Putamen (tissue), 1 donor: ENCODE results near the gene ALAS1.

Experiments
- DNase-seq: peaks from one replicate; pipeline ENCODE4 v3.0.0-alpha.2; 2016; ENCODE audit warnings: low spot score

Gene ALAS1

GRCh38 chr3:52234516-52235447, 36.8 kb downstream of the ALAS1 start:
- no peak for DNase-seq

- no peak for DNase-seq
Measured at GRCh38 chr3:52236424-52236886, 38.5 kb downstream of the ALAS1 start.

DNA sequence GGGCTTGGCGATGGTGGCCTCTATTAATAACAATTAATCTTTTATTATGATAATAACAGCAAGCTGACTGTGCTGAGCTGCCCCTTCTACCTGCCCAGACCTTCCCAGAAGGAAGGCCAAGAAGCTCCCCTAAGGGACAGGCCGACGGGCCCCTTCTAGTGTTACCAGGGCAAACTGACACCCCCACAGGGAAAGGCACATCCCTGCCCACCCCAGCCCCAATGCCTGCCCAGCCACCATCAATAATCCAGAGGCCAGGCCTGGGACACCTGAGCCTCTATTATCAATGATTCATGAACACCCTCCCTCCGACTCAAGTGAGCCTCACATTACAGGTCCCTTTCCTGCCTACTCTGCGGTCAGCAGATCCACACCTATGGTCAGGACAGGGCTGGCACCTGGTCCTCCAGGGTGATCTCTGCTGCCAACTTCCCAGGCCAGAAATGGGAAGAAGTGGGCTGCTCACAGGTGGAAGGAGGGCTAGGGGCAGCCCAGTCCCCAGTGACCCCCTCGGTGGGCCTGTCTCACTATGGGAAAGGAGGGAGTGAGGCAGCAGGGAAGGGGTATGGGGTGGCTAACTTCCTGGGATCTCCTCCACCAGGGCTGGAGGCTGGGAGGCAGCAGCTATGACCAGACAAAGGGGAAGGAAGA, 39.2 kb downstream of the ALAS1 start:
- no peak for DNase-seq

DNA sequence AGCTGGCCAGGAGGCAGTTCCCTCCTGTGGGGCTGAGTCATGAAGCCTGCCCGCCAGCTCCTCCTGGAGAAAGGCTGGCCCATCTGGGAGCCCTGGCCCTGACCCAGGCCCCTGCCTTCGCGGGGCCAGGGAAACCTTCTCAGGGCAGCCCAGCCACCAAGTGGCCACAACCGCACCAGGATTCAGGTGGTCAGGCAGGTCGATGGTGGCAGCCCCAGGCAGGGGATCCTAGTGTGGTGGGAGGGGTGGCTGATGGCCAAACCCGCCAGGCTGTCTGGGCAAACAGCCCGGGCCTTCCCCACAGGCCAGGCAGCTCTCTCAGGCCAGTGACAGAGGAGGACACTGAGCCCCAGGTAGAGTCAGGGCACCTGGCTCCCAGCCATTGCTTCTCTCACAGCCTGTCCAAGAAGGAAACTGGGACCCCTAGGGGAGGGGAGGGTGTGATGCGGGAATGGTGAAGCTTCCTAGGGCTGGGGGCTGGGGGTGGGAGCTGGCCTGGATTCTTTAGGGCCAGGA, 39.8 kb downstream of the ALAS1 start:
- DNase-seq = no peak

DNA sequence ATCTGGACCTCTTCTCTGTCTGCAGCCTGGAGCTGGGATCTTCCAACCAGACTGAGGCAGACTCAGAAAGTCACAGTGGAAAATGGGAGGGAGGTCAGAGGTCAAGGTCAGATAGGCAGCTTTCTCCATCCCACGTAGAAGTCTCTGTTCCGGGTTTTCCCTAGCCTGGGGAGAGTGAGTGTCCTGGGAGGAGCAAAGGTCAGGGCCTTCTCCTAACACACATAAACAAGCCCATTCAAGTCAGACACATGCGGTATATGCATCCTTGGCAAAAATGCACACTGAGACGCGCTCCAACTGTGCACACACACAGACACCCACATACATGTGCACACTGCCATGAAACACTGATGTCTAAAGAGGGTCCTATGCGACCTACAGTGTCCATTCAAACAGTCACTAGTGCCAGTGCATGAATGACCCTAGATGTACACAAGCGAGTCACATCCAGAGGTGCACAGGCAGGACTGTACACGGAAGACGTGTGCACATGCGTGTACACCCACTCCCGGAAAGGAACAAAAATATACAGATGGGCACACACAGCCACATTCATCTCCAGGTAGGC, 40.3 kb downstream of the ALAS1 start:
- DNase-seq = no peak

GRCh38 chr3:52238761-52239701, 41.1 kb downstream of the ALAS1 start, which contains the start of gene TWF2:
Gene TWF2 (minus strand): TSS chr3:52239158. CDS start chr3:52239016, 142 bp downstream.
- DNase-seq = peak; percentile 86

DNA sequence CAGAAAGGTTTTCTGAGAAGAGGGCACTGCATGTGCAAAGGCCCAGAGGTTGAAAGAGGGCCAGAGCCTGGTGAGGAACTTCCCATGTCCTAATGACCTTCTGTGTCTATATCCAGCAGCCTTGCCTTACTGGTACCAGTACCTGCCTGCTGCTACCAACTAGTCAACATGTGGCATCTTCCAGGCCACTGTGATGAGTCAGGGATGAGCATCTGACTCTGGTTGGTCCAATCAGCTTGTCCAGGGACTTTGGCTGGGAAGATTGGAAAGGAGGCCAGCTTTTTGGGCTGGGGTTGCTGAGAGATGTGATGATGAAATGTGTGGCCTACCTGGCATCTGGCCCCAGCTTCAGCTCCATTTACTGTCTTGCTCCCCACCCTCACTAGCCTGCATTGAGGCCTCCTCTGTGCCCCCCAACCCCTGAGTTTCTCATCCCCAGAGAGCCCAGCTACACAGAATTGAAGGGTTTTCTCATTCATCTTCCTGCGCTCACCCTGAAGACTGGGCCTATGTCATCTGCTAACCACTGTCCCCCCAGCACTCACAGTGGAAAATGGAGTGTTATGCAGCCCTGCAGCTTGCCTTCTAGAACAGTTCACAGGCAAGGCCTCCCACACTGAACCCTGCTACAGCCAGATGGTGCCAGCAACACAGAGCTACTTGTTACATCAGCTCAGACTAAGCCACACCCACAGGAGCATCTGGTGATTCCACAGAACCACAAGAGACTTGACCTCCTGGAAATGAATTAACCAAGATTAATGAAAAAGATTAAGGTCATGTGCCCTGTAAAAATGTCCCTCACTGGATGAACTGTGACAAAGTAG, 42.3 kb downstream of the ALAS1 start:
- peak; percentile 65 for DNase-seq

DNA sequence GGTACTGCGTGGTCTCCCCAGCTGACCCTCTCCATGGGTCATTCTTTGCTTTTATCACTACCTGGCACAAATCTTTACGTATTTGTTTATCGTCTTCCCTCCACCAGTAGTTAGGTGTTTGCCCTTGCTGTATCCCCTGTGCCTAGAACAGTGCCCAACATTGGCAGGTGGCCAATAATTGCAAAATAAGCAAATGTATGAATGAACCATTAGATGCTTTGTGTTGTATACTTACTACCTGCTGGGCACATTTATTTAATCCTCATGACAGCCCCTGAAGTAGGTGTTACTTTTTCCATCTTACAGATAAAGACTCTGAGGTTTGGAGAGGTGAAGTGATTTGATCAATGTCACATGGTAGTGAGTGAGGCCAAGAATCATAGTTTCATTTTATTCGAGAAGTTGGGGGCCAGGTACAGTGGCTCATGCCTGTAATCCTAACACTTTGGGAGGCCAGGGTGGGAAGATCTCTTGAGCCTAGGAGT, 43.0 kb downstream of the ALAS1 start:
- no peak for DNase-seq

GRCh38 chr3:52242039-52242438, 44.1 kb downstream of the ALAS1 start:
- no peak for DNase-seq

GRCh38 chr3:52243791-52244628, 46.0 kb downstream of the ALAS1 start:
- no peak for DNase-seq

- DNase-seq = no peak
Measured at GRCh38 chr3:52245322-52246263, 47.6 kb downstream of the ALAS1 start, which contains the start of gene PPM1M. Gene PPM1M (plus strand): TSS chr3:52245759. CDS start chr3:52245825, 66 bp downstream.

DNA sequence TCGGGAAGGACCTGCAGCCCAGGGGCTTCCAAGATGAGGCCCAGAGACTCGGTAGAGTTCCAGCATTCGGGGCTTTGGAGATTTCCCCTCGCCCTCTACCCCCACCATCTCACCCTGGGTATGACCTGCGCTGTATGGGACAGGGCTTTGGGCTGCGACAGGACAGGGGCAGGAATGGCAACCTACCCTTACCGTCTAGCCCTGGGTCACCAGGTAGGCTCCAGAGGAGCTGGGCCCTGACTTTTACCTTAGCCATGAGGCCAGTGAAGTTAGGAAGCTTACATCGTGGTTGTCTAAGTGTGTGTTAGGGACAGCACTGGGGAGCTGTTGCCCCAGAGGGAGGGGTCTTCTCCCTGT, 48.3 kb downstream of the ALAS1 start:
- DNase-seq = no peak

- DNase-seq = no peak
Measured at GRCh38 chr3:52246728-52247408, 48.9 kb downstream of the ALAS1 start.

- DNase-seq = no peak
Measured at GRCh38 chr3:52247409-52248164, 49.6 kb downstream of the ALAS1 start.

DNA sequence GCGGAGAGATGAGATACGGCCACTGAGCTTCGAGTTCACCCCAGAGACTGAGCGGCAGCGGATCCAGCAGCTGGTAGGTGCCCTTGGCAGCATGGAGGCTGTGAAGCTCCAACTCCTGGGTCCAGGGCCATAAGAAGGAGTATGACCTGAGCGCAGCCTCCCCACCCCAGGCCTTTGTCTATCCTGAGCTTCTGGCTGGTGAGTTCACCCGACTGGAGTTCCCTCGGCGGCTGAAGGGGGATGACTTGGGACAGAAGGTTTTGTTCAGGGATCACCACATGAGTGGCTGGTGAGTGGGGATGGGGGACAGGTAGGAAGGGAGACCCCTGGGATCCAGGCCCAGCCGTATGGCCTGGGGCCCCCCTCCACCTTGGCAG, 50.2 kb downstream of the ALAS1 start:
- no peak for DNase-seq

- DNase-seq = no peak
Measured at GRCh38 chr3:52248816-52249547, 51.0 kb downstream of the ALAS1 start.
